GM19397 (cell line): ENCODE results near the gene ULBP3.

Experiments used
- ATAC-seq: cut with Tn5 transposase; IDR thresholded peaks from one replicate; pipeline ENCODE4 v1.9.1; 2021; ENCODE audit warnings: mild to moderate bottlenecking, moderate library complexity; ENCODE audit not compliant: unreplicated experiment

ULBP3 gene

DNA sequence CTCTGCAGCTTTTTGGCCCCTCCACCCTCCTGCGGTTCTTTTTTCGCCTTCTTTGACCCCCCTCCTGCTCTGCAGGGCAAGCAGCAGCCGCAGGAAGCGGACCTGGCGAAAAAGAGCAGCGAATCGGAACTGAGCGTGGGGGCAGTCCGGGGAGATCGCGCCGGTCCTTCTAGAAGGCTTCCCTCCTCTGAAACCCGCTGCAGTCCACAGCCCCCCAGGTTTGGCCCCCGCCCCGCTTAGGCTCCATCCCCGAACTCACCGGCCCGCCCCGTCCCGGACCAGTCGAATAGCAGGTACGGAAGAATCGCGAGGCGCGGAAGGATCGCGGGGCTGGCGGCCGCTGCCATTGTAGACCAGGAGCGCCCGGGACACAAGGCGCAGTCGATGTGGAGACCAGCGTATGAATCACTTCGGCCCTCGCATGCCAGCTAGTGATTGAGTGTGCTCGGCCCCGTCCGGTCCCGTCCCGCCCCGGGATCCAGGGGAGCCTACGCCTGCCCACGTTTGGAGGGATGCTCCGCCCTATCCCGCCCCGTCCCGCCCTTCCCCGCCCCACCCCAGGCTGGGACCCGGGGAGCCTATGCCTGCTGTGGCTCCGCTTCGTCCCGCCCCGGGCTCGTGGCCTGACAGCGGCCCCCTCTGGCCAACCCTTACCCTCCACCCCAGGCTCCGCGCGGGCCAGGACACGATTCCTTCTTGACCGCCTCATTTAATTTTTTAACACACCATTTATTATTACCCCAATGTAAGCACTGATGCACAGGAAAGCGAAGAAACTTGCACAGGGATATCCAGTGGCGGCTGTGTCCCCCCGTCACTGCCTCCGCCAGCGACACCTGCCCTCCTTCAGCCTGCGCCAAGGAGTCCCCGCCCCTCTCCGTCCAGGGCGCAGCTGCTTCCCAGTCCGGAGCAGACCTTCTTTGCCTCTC is at the start of gene ULBP3:
TSS of gene ULBP3 (minus strand) at position 402 of the 929 bp plus-strand sequence. CDS start at position 347, 55 bp downstream.
- peak; percentile 64 for ATAC-seq

DNA sequence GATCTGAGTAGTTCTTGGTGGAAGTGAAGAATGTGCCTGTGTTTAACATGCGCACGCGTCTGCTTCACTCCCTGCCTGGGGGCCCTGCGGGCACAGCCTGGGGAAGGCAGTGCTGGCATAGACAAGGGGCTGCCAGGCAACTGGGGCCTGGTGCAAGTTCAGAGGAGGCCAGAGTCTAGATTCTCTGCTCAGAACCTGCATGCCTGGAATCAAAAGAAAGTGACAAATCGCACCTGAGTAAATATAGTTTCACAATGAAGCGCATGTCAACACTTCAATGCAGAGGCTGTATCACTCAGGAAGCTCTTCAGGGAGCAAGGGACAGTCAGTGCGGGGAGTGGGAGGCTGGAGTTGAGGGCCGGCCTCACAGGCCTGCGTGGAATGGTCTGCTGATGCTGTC is 49.7 kb upstream of the ULBP3 start:
- ATAC-seq, result no peak

DNA sequence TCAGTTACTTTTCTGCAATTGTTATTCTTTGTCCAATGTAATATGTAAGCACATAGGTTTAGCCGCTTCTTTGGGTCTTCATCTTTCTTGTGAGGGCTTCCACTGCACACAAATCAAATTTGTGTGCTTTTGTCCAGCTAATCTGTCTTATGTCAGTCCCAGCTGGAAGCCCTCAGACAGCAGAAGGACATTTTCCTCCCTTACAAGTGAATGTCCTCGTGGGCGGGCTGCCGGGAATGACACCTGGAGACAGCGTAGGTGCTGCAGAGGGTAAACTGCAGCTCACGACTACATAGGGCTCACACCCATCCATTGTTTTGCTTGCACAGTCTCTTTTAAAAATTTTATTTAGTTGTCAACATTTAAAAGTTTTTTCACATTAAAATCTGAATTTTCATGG is 49.3 kb upstream of the ULBP3 start:
- no peak for ATAC-seq

DNA sequence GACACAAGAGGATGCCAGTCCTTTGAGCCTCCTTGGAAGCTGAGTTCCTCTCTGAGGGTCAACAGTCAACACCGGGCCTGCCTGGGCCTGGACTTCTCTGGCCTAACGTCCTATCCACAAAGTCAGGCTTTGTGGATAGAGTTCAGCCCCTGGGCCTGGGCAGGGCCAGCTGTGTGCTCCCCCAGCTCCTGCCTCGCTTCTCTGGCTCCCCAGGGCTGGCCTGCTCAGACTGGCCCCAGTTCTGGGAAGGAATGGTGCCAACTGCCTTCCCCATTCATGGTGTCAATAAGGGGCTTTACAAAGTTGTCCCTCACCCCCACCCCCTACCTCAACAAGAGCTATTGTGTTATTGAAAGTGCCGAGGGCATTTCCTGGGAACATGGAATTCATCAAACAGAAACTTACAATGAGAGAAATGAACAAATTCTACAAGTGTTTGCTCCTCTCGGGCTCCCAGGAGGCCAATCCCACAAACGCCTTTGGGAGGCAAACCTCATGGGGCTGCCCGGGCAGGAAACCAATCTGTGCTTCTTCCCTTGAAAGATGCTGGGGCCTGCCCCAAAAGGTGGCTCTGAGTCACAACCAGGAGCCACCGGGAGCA is 47.4 kb upstream of the ULBP3 start:
- no peak for ATAC-seq

DNA sequence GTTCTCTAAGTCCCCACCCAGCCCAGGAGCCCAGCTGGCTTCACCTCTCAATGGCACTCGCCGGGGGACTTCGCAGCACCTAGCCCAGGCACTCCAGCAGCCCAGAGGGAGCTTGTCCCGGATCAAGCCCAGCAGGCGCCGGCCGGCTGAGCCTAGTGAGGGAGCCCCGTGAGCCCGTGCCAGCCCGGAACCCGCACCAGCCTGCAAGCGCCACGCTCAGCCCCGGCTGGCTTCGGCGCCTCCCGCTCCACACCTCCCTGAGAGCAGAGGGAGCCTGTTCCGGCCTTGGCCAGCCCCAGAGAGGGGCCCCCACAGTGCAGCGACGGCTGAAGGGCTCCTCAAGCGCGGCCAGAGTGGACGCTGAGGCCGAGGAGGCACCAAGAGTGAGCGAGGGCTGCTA is 46.8 kb upstream of the ULBP3 start:
- ATAC-seq, result no peak

DNA sequence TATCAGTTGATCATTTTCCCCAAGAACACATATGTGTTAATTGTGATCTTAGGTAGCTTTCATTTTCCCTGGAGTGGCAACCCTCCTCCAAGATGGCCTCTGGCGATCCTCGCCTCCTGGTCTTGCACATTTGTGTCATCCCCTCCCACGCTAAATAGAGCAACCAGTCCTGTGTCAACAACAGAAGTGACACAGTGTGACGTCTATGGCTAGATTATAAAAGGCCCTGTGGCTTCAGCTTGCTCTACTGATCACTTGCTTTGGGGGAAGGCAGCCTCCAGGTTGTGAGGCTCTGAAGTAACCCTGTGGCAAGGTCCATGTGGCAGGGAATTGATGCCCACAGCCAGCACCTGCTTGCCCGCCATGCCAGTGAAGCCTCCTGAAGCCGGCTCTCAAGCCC is 43.3 kb upstream of the ULBP3 start:
- ATAC-seq, result no peak

DNA sequence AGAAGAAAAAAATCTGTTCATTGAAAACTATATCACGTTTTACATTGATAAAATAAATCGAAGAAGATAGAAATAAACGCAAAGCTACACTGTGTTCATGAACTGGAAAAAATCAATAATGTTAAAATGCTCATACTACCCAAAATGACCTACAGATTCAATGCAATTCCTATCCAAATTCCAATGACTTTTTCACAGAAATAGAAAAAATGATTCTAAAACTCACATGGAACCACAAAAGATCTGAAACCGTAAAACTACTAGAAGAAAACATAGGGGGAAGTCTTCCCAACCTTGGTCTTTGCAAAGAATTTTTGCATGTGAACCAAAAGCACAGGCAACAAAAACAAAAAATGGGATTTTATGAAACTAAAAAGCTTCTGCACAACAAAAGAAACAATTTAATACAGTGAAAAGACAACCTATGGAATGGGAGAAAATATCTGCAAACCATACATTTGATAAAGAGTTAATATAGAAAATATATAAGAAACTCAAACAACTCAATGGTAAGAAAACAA is 33.9 kb upstream of the ULBP3 start:
- no peak for ATAC-seq

DNA sequence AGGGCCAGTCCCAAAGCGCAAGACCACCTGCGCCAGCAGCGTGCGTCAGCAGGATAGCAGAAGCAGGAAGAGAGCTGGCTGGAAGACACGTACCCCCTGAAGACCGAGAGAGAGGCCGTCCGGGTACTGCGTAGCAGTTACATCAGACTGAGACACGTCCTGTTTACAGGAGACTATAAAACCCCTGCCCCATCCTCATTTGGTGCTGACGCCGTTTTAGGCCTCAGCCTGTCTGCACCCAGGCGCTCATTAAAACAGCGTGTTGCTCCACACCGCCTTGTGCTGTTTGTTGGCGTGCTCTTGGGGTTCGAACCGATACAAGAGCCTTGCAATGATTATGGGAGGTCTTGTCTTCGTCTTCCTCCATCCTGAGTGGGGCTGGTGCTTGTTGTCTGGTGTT is 31.8 kb upstream of the ULBP3 start:
- ATAC-seq, result no peak

DNA sequence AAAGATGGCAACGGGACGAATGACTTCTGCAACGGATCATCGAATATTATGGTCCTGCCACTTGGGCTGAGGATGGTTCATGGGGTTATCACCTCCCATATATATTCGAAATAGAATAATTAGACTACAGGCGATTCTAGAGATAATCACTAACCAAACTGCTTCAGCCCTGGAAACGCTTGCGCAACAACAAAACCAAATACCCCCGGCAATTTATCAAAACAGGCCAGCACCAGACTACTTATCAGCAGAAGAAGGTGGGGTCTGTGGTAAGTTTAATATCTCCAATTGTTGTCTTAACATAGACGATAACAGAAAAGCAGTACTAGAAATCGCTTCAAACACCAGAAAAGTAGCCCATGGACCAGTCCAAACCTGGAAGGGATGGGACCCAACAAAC is 31.0 kb upstream of the ULBP3 start:
- ATAC-seq, result no peak

DNA sequence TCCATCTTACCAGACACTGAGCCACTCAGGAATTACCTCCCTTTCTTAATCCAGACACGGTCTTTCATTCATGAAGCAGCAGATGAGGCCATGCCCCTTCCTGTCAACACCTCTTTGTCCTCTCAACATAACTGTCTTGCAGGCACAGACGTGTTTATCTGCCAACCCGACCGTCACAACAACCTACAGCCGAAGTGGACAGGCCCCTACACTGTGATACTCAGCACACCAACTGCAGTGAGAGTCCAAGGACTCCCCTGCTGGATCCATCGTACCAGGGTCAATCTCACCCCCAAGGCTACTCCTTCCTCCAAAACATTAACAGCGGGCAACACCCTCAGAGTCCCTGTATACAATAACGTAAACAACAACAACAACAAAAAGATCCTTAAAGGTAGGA is 30.6 kb upstream of the ULBP3 start:
- ATAC-seq, result no peak

DNA sequence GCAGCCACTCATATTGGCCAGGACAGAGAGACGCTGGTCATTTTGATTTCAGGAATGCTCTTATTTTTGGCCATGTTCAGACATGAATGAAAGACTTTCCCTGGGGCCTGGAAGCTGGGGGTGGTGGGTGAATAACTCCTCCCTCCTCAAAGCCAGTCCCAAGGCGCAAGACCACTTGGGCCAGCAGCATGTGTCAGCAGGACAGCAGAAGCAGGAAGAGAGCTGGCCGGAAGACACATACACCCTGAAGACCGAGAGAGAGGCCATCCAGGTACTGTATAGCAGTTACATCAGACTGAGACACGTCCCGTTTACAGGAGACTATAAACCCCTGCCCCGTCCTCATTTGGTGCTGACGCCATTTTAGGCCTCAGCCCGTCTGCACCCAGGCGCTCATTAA is 29.2 kb upstream of the ULBP3 start:
- no peak for ATAC-seq

DNA sequence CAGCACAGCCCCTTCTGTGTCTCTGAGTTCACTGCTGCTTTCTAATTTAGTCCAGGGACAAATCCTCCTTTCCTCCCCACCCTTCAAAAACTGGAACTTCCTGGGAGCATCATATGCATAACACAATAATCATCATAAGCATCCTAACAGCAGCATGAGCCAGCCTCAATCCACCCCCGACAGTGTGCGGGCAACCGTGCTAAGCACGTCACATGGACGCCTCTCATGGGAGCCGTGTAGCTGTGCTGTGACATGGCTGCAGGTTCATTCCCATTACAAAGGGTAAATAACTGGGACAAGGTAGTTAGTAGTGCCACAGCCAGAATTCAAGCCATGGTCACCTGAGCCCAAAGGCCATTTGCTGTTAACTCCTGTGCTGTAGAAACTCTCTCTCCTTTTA is 24.5 kb upstream of the ULBP3 start:
- ATAC-seq, result no peak

DNA sequence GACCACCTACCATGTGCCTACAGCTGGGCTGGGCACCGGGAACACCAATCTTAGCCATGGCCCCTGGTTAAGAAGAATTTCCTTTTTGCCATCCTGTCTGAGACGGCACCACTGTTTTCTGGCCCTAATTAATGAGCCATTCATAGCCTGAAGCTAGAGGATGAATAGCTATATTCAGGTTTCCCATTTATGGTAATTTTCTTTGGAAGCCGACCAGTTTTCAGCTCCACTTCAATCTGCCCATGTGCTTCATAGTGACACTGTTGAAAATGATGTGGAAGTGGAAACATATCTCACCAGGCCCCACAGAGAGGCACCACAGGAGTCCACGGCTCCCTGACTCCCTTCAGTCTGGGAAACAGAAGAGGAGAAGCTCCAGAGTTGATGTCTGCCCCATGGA is 22.6 kb upstream of the ULBP3 start:
- no peak for ATAC-seq

DNA sequence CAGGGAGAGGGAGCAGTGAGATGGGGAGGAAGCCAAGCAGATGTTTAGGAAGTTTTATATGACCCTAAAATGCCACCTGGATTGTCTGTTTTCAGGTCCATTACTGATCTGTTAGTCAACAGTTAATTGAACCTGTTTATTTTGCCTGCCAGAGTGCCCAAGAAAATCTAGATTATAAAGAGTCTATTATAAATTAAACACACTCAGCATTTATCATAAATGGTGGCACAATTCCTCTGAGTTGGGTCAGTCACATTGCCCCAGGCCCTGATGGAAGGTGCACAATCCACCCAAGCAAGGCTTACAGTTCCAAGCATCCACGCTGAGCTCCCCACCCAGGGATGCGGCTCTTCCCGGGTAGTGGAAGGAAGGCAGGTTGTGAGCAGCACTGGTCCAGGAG is 21.4 kb upstream of the ULBP3 start:
- ATAC-seq, result no peak

DNA sequence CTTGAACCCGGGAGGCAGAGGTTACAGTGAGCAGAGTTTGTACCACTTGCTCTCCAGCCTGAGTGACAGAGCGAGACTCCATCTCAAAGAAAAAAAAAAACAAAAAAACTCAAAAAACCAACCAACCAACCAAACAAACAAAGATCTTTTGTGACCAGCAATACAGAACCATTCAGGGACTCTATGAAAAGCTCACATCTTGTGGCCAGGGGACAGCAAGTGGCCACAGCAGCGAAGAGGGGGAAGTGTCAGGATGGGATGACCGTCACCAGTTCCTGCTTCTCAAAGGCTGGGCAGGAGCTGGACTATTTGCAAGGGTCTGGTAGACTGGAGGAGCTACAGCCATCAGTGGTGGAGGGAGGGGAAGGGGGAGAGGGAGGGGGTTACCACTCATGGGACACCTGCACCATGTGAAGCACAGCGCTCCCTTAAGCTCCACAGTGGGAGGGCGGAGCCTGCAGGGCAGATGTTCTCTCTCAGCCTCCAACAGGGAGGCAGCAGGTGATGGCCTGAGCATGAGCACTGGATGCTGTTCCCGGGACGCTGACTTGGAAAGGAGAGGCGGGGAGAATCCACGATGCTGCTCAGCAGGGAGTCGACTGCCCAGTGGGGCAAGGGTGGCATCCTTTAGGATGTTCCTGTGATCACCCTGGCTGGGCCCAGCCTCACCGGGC is 19.7 kb upstream of the ULBP3 start:
- no peak for ATAC-seq

DNA sequence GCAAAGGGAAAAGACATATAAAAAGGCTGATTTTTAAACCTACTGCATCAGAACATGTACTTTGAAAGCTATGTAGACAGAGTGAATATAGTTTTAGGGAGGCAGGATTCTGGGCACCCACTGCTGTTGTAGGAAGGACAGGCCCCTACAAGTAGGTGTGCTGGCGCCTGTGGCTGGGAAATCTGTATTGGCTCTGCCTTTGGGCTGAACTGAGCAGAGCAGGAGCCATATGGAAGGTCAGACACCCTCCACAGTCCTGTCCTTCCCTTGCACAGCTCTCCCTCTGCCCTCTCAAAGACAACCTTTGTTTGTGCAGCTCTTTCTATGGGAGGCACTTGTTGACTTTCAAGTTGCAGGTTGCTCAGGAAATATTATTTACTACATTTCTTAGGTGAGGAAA is 18.4 kb upstream of the ULBP3 start:
- ATAC-seq, result no peak

DNA sequence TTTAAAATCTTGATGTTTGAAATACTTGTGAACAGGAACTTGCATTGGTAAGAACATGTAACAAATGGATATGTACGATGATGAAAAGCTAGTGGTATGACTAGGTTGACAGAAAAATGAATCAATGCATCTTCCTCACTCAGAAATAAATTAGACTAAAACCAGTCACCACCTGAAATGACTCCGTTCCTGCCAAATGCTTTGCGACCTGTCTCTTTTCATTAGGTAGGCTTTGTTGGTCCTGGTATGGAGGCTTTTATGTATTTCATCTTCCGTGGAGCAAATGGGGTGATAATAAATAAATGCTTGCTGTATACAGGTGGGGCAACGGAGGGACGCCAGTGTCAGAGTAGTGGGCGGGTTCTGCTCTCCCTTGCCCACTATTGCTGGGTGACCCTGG is 17.1 kb upstream of the ULBP3 start:
- no peak for ATAC-seq

DNA sequence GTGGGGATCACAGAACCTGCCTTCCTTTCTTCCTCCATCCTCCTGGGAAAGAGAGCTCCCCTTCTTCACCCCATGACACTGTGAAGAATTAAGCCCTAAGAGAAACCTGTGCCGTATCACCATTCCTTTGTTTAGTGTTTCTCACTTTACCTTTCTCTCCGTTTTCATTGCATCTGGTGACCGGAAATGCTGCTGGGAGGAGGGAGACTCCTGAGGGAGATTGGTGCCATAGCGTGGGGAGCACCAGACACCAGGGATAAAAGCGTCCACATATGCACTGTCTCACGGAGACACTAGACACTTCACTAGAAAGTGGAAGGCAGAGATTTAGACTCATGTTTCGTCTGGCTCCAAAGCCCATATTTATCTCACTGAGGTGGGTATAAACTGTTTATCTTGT is 15.5 kb upstream of the ULBP3 start:
- no peak for ATAC-seq

DNA sequence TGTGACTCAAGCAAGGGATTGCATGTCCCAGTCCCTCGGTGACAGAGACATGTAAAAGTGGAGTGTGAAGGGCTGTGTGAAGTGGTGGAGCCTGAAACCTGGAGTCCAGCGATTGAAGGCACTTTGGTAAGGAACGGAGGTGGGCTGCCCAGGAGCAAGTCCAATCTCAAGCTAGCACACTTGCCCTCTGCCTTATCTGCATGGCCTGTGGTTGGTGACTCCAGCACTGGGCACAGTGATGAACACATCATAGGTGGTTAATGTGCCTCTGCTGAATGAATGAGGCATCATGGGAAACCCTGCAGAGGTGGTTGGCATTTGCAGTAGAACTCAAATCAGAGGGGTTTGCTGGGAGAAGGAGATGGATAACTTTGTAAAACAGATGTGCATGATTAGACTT is 14.9 kb upstream of the ULBP3 start:
- ATAC-seq, result no peak

DNA sequence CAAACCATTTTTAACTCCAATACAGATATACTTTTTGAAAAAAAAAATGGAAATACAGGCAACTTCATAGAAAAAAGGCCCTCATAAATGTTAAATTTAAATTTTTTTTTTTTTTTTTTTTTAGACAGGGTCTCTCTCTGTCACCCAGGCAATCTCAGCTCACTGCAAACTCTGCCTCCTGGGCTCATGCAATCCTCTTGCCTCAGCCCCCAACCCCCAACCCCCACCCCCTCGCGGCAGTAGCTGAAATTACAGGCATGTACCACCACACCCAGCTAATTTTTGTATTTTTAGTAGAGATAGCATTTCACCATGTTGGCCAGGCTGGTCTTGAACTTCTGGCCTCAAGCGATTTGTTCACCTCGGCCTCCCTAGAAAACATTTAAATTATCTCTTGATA is 12.8 kb upstream of the ULBP3 start:
- ATAC-seq, result no peak

DNA sequence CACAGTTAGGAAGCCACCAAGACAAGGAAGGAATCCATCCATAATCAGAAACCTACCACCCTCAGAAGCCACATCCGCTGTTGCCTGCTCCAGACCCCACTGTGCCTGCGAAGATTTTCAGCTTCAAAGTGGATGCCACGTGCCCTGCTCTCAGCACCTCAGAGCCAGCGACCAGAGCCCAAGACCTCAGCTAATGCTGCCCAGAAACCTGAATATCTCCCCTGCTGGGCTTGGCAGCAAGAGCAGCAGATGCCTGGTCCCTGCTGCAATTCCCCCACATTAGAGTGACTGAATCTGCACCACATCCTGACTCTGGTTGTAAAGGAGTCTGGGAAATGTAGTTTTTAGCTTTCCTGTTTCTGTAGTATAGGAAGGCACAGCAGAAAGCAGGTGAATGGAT is 10.7 kb upstream of the ULBP3 start:
- ATAC-seq, result no peak

DNA sequence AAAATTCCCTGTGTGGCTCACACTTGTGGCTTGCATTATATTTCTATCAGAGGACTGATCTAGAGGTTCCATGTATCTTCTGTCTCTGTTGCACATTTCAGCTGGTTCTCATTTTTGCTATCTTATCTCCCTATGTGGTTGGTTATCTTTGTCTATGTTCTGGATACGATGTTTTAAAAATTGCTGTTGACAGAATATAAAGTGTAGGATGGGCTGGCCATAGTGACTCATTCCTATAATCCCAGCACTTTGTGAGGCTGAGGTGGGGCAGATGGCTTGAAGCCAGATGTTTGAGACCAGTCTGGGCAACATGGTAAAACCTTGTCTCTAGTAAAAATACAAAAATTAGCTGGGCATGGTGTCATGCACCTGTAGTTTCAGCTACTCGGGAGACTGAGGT is 9.9 kb upstream of the ULBP3 start:
- ATAC-seq, result no peak
